IMR-90 (cell line): ENCODE measurements around the gene HYDIN.

ENCODE experiments used
- FOS ChIP-seq: fragments of 150-350 bp; IDR thresholded peaks from 2 replicates; pipeline ENCODE4 v1.6.1; 2016; ENCODE audit warnings: low read depth, low read length
- MAZ ChIP-seq: IDR thresholded peaks from 2 replicates; pipeline ENCODE4 v1.6.1; 2012; ENCODE audit warnings: low read depth, mild to moderate bottlenecking, low read length, improper control_type of control experiment, moderate library complexity, borderline replicate concordance
- POLR2A ChIP-seq: IDR thresholded peaks from 2 replicates; pipeline ENCODE4 v1.6.1; 2012; ENCODE audit warnings: mild to moderate bottlenecking, low read depth, low read length
- TF ChIP-seq, protein P1 (sequence below): conservative IDR thresholded peaks from 2 replicates; pipeline ENCODE4 v1.5.1; 2012; ENCODE audit warnings: mild to moderate bottlenecking, low read depth, low read length, improper control_type of control experiment

DNA sequence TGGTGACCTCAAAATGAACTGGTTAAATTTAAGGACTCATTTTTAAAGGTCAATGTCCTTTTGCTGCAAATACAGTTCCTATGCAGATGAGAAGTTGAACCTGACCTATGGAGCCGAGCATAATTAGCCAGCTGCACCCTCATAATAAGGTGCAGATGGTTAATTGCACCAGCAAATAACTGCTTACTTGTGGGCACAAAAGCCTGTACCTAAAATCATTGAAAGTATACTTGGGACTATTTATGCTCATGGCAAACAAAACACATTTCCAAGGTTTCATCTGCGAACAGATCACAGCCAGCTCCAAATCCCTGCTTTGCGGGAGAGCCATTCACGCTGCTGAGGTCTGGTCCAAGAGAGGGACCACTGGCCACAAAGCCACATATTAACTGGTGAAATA lies 13.0 kb downstream of the HYDIN start:
- TF ChIP-seq, protein P1, sequence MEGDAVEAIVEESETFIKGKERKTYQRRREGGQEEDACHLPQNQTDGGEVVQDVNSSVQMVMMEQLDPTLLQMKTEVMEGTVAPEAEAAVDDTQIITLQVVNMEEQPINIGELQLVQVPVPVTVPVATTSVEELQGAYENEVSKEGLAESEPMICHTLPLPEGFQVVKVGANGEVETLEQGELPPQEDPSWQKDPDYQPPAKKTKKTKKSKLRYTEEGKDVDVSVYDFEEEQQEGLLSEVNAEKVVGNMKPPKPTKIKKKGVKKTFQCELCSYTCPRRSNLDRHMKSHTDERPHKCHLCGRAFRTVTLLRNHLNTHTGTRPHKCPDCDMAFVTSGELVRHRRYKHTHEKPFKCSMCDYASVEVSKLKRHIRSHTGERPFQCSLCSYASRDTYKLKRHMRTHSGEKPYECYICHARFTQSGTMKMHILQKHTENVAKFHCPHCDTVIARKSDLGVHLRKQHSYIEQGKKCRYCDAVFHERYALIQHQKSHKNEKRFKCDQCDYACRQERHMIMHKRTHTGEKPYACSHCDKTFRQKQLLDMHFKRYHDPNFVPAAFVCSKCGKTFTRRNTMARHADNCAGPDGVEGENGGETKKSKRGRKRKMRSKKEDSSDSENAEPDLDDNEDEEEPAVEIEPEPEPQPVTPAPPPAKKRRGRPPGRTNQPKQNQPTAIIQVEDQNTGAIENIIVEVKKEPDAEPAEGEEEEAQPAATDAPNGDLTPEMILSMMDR, result no peak
- TF ChIP-seq FOS (no peak), MAZ (no peak), POLR2A (no peak)
